OCI-LY3 (cell line): ENCODE data around the gene CCDC40.

ENCODE experiments used
- H2AFZ ChIP-seq: fragments of 200-600, 300-600 bp; shearing (Covaris generic); 2 replicates; pipeline ENCODE4 v1.6.0; 2014; ENCODE audit warnings: antibody characterized with exemption, low read depth, low read length
- H3K27ac ChIP-seq: fragments of 200-600, 300-600 bp; sonication (generic); 2 replicates; pipeline ENCODE4 v1.5.1; 2014; ENCODE audit warnings: mild to moderate bottlenecking, low read length, moderate library complexity, mixed read lengths
- H3K27me3 ChIP-seq: fragments of 200-600, 300-600 bp; sonication (generic); 2 replicates; pipeline ENCODE4 v1.6.1; 2014; ENCODE audit warnings: low read depth, low read length, mixed read lengths
- H3K36me3 ChIP-seq: fragments of 200-600, 300-600 bp; sonication (generic); replicated peaks from 2 replicates; pipeline ENCODE3; 2014; ENCODE audit warnings: low read depth, low read length, mixed read lengths
- H3K4me1 ChIP-seq: fragments of 300-600, 200-600 bp; sonication (generic); 2 replicates; pipeline ENCODE4 v1.6.1; 2014; ENCODE audit warnings: low read length, mixed read lengths
- H3K4me2 ChIP-seq: fragments of 200-600, 300-600 bp; sonication (generic); 2 replicates; pipeline ENCODE4 v1.6.1; 2014; ENCODE audit warnings: low read length, mixed read lengths
- H3K4me3 ChIP-seq: fragments of 300-600, 200-600 bp; sonication (generic); 2 replicates; pipeline ENCODE4 v1.5.1; 2014; ENCODE audit warnings: antibody characterized with exemption, mild to moderate bottlenecking, low read length, moderate library complexity
- H3K79me2 ChIP-seq: fragments of 300-600, 200-600 bp; shearing (Covaris generic); 2 replicates; pipeline ENCODE4 v1.6.1; 2014; ENCODE audit warnings: mild to moderate bottlenecking, low read length, mixed read lengths
- H3K9ac ChIP-seq: fragments of 300-600, 200-600 bp; shearing (Covaris generic); 2 replicates; pipeline ENCODE4 v1.6.0; 2014; ENCODE audit warnings: mild to moderate bottlenecking, low read length, moderate library complexity
- H3K9me3 ChIP-seq: fragments of 200-600, 300-600 bp; shearing (Covaris generic); 2 replicates; pipeline ENCODE4 v1.6.1; 2014; ENCODE audit warnings: low read length, mixed read lengths; ENCODE audit not compliant: insufficient read depth
- H4K20me1 ChIP-seq: fragments of 200-600, 300-600 bp; sonication (generic); 2 replicates; pipeline ENCODE4 v1.6.1; 2016; ENCODE audit warnings: low read length, mixed read lengths; ENCODE audit not compliant: insufficient read depth
- CTCF ChIP-seq: fragments of 200-600, 300-600 bp; sonication (generic); IDR thresholded peaks from 2 replicates; pipeline ENCODE4 v1.5.1; 2014; ENCODE audit warnings: antibody characterized with exemption, low read length, low read depth
- EZH2phosphoT487 ChIP-seq: fragments of 200-600 bp; shearing (Covaris generic); IDR thresholded peaks from 2 replicates; pipeline ENCODE4 v1.6.1; 2018; ENCODE audit warnings: antibody characterized with exemption, mixed run types, low read depth

CCDC40 gene

GRCh38 chr17:80071116-80071841 lies 34.8 kb downstream of the CCDC40 start:
- H3K4me3 ChIP-seq: no peak overlapping the region
- TF ChIP-seq EZH2phosphoT487: no peak
- no peak for TF ChIP-seq CTCF
- H3K4me1 ChIP-seq: no peaks in the 10 kb centered on the region
- no peaks in the 10 kb centered on the region for H3K9me3 ChIP-seq
- no peak overlapping the region for H3K9ac ChIP-seq
- H4K20me1 ChIP-seq: no peaks in the 10 kb centered on the region
- no peaks in the 10 kb centered on the region for H3K36me3 ChIP-seq
- no peak overlapping the region for H2AFZ ChIP-seq
- no peaks in the 10 kb centered on the region for H3K27me3 ChIP-seq
- no peaks in the 10 kb centered on the region for H3K79me2 ChIP-seq
- H3K27ac ChIP-seq: no peak overlapping the region
- H3K4me2 ChIP-seq: no peak overlapping the region

- H3K9me3 ChIP-seq: no peaks in the 10 kb centered on the region
- H3K27me3 ChIP-seq: no peaks in the 10 kb centered on the region
- H4K20me1 ChIP-seq: no peaks in the 10 kb centered on the region
- no peak overlapping the region for H3K27ac ChIP-seq
- no peak for TF ChIP-seq CTCF
- TF ChIP-seq EZH2phosphoT487: no peak
- H3K4me3 ChIP-seq: no peak overlapping the region
- H2AFZ ChIP-seq: no peak overlapping the region
- H3K4me1 ChIP-seq: no peaks in the 10 kb centered on the region
- no peak overlapping the region for H3K4me2 ChIP-seq
- no peak overlapping the region for H3K9ac ChIP-seq
- H3K36me3 ChIP-seq: no peaks in the 10 kb centered on the region
- H3K79me2 ChIP-seq: no peaks in the 10 kb centered on the region
Observed at GRCh38 chr17:80072410-80072809, 36.0 kb downstream of the CCDC40 start.

- no peak overlapping the region for H3K27ac ChIP-seq
- H3K4me1 ChIP-seq: peaks cover 6% of the 10 kb centered on the region; the same call in 1 of the 2 replicates
- H3K27me3 ChIP-seq: no peaks in the 10 kb centered on the region
- no peaks in the 10 kb centered on the region for H3K9me3 ChIP-seq
- no peak overlapping the region for H3K4me3 ChIP-seq
- H3K9ac ChIP-seq: no peak overlapping the region
- no peak overlapping the region for H3K4me2 ChIP-seq
- no peaks in the 10 kb centered on the region for H3K79me2 ChIP-seq
- no peak overlapping the region for H2AFZ ChIP-seq
- no peak for TF ChIP-seq CTCF
- TF ChIP-seq EZH2phosphoT487: no peak
- H4K20me1 ChIP-seq: no peaks in the 10 kb centered on the region
- H3K36me3 ChIP-seq: no peaks in the 10 kb centered on the region
Observed at GRCh38 chr17:80080081-80080480, 43.6 kb downstream of the CCDC40 start.

GRCh38 chr17:80081596-80081995 lies 45.2 kb downstream of the CCDC40 start:
- H3K79me2 ChIP-seq: no peaks in the 10 kb centered on the region
- H3K4me1 ChIP-seq: peaks cover 6% of the 10 kb centered on the region; the same call in 1 of the 2 replicates
- no peak overlapping the region for H3K27ac ChIP-seq
- peaks cover 3% of the 10 kb centered on the region; the same call in 1 of the 2 replicates for H3K27me3 ChIP-seq
- no peak overlapping the region for H3K4me2 ChIP-seq
- H3K4me3 ChIP-seq: no peak overlapping the region
- no peak overlapping the region for H3K9ac ChIP-seq
- TF ChIP-seq CTCF: no peak
- no peak for TF ChIP-seq EZH2phosphoT487
- no peaks in the 10 kb centered on the region for H3K9me3 ChIP-seq
- H3K36me3 ChIP-seq: no peaks in the 10 kb centered on the region
- H4K20me1 ChIP-seq: no peaks in the 10 kb centered on the region
- no peak overlapping the region for H2AFZ ChIP-seq
